Endothelial cell of umbilical vein (primary cell): ENCODE results near the gene MATR3.

Experiments used
- CTCF ChIP-seq, 2 donors: IDR thresholded peaks; 1 replicate in 1 of 2; 2 replicates in 1 of 2; pipeline ENCODE4 v1.5.1; 2011; ENCODE audit warnings: low read length in 2 of 2, mild to moderate bottlenecking in 2 of 2, moderate library complexity in 2 of 2, control low read depth in 1 of 2, inconsistent platforms in 1 of 2, low read depth in 1 of 2; ENCODE audit not compliant: insufficient read depth in 1 of 2; ENCODE audit errors: extremely low read depth in 1 of 2
- EZH2 ChIP-seq: IDR thresholded peaks from 2 replicates; pipeline ENCODE4 v1.6.1; 2012; ENCODE audit warnings: borderline replicate concordance, low read depth, mild to moderate bottlenecking, moderate library complexity, low read length, inconsistent platforms; ENCODE audit not compliant: severe bottlenecking
- FOS ChIP-seq: IDR thresholded peaks from 2 replicates; pipeline ENCODE4 v1.6.1; 2011; ENCODE audit warnings: mild to moderate bottlenecking, low read length, moderate library complexity, borderline replicate concordance; ENCODE audit not compliant: insufficient read depth
- GATA2 ChIP-seq: IDR thresholded peaks from 2 replicates; pipeline ENCODE4 v1.7.0; 2011; ENCODE audit warnings: low read depth, mild to moderate bottlenecking, moderate library complexity, mixed read lengths, low read length; ENCODE audit not compliant: insufficient read length, insufficient read depth
- JUN ChIP-seq: IDR thresholded peaks from 2 replicates; pipeline ENCODE4 v1.6.1; 2011; ENCODE audit warnings: borderline replicate concordance, low read depth; ENCODE audit not compliant: insufficient read length, insufficient read depth
- MYC ChIP-seq: IDR thresholded peaks from one replicate; pipeline ENCODE4 v1.6.1; 2011; ENCODE audit warnings: mild to moderate bottlenecking, low read depth, low read length
- POLR2A ChIP-seq: IDR thresholded peaks from 2 replicates; pipeline ENCODE4 v1.6.1; 2012; ENCODE audit warnings: low read depth, mild to moderate bottlenecking, control low read depth, low read length
- POLR2AphosphoS5 ChIP-seq: IDR thresholded peaks from 2 replicates; pipeline ENCODE4 v1.6.1; 2012; ENCODE audit warnings: low read depth, mild to moderate bottlenecking, control low read depth, low read length, moderate library complexity; ENCODE audit not compliant: insufficient read depth
- TF ChIP-seq, protein P1 (sequence below): IDR thresholded peaks from 2 replicates; pipeline ENCODE4 v1.6.1; 2011; ENCODE audit not compliant: insufficient read depth, insufficient read length

DNA sequence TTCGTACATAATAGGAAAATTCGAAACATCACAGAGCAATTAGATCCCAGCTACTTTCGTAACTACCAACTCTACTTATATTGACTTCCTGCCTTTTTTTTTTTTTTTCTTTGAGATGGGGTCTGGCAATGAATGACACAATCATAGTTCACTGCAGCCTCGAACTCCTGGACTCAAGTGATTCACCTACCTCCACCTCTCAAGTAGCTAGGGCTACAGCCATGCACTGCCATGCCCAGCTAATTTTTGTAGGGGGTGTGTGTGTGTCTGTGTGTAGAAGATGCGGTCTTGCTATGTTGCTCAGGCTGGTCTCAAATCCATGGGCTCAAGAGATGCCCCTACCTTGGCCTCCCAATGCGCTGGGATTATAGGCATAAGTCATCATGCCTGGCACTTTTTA is 42.3 kb downstream of the MATR3 start:
- TF ChIP-seq CTCF (IDR thresholded peaks at IDR 0.05; ENCODE audit: extremely low read depth in 1 of 2, insufficient read depth in 1 of 2, low read depth in 1 of 2, low read length in 2 of 2) (no peak), POLR2AphosphoS5 (peak; percentile 14), POLR2A (peak; percentile 16), MYC (no peak), EZH2 (no peak), JUN (no peak), FOS (no peak), GATA2 (no peak)
- TF ChIP-seq, protein P1, sequence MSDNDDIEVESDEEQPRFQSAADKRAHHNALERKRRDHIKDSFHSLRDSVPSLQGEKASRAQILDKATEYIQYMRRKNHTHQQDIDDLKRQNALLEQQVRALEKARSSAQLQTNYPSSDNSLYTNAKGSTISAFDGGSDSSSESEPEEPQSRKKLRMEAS = no peak
